Subcutaneous abdominal adipose tissue (tissue), 5 donors: ENCODE results near the gene UBE2C.
"Not testable (repeated sequence)": the region's sequence is repeated elsewhere in the genome, so short reads cannot be mapped to it uniquely, and the experiment has no call there.

Source experiments
- H3K27ac ChIP-seq: one replicate; pipeline ENCODE4 v1.7.0; 2013; ENCODE audit warnings: low read depth, mild to moderate bottlenecking, inconsistent platforms, low read length, moderate library complexity
- H3K27me3 ChIP-seq, 5 donors: one replicate each; pipeline ENCODE4 v1.7.0; 2013; ENCODE audit warnings: low read length in 5 of 5, inconsistent platforms in 1 of 5; ENCODE audit not compliant: control insufficient read depth in 5 of 5, insufficient read depth in 4 of 5
- H3K36me3 ChIP-seq, 5 donors: one replicate each; pipeline ENCODE4 v1.7.0; 2013; ENCODE audit warnings: low read length in 5 of 5; ENCODE audit not compliant: control insufficient read depth in 5 of 5, insufficient read depth in 5 of 5
- H3K4me1 ChIP-seq, 5 donors: one replicate each; pipeline ENCODE4 v1.7.0; 2013; ENCODE audit warnings: low read length in 5 of 5, mild to moderate bottlenecking in 3 of 5, moderate library complexity in 1 of 5; ENCODE audit not compliant: control insufficient read depth in 5 of 5, insufficient read depth in 5 of 5
- H3K4me3 ChIP-seq, 5 donors: one replicate each; pipeline ENCODE4 v1.7.0; 2013; ENCODE audit warnings: low read length in 5 of 5, low read depth in 1 of 5
- H3K9ac ChIP-seq, 5 donors: one replicate each; pipeline ENCODE4 v1.7.0; 2013; ENCODE audit warnings: low read length in 5 of 5, mild to moderate bottlenecking in 4 of 5, moderate library complexity in 3 of 5
- H3K9me3 ChIP-seq, 5 donors: one replicate each; pipeline ENCODE4 v1.7.0; 2013; ENCODE audit warnings: low read length in 5 of 5; ENCODE audit not compliant: control insufficient read depth in 5 of 5
- donor health status: healthy.
- donor health status: healthy.
- donor health status: healthy.
- donor health status: healthy.
- donor health status: healthy.

The UBE2C gene

GRCh38 chr20:45828589-45828988 is 16.1 kb downstream of the UBE2C start:
- Histone ChIP-seq H3K27ac (peak overlapping the region; percentile 97), H3K9ac (peak overlapping the region in 3 of 5 donors; percentile 2 to 30 (median 28)), H3K4me1 (peaks cover 7 to 56% (median 46%) of the 10 kb centered on the region in 5 donors)

GRCh38 chr20:45829673-45830106 is 17.2 kb downstream of the UBE2C start:
- peaks cover 7 to 58% (median 48%) of the 10 kb centered on the region in 5 donors for H3K4me1 ChIP-seq
- not testable (repeated sequence) for H3K27ac ChIP-seq, H3K4me3 ChIP-seq, H3K27me3 ChIP-seq, H3K36me3 ChIP-seq, H3K9me3 ChIP-seq, H3K9ac ChIP-seq

More at GRCh38 chr20:45828589-45828988, 16.1 kb downstream of the UBE2C start:
- H3K27me3 ChIP-seq: peaks cover 0 to 8% (median 6%) of the 10 kb centered on the region in 5 donors
- H3K9me3 ChIP-seq: no peaks in the 10 kb centered on the region
- no peaks in the 10 kb centered on the region for H3K36me3 ChIP-seq
- H3K4me3 ChIP-seq: peak overlapping the region in 1 of 5 donors; percentile 40

DNA sequence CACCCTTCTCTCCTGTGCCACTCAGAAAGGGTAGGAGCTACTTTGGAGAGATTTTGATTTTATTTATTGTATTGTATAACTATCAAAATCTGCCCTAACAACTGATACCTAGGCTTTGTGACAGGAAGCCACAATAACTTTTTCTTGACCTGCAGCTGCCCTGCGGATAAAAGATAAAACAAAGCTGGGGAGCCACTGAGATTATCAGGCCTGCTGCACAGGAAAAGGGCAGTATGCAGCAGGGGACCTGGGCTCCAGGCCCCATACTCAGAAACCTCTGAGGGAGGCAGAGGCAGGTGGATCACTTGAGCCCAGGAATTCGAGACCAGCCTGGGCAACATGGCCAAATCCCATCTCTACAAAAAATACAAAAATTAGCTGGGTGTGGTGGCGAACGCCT is 20.2 kb downstream of the UBE2C start:
- peaks cover 0 to 10% (median 0%) of the 10 kb centered on the region in 5 donors for H3K36me3 ChIP-seq
- H3K4me1 ChIP-seq: peaks cover 7 to 63% (median 52%) of the 10 kb centered on the region in 5 donors
- H3K9me3 ChIP-seq: no peaks in the 10 kb centered on the region
- peak overlapping the region in 2 of 5 donors; percentile 58 to 89 for H3K9ac ChIP-seq
- no peaks in the 10 kb centered on the region for H3K27me3 ChIP-seq
- H3K4me3 ChIP-seq: peak overlapping the region in 2 of 5 donors; percentile 71 to 72
- peak overlapping the region; percentile 94 for H3K27ac ChIP-seq

GRCh38 chr20:45833030-45833882 is 20.8 kb downstream of the UBE2C start, which contains the start of gene SNX21:
TSS of gene SNX21 (plus strand) at chr20:45833799. CDS start at chr20:45833920, 121 bp downstream.
- H3K9ac ChIP-seq: peak within 1 kb of the TSS; percentile 72 to 90 (median 89)
- H3K27ac ChIP-seq: peak within 1 kb of the TSS; percentile 94
- H3K4me1 ChIP-seq: peaks cover 6 to 58% (median 51%) of the 10 kb centered on the region in 5 donors
- no peaks in the 10 kb centered on the region for H3K9me3 ChIP-seq
- H3K36me3 ChIP-seq: peaks cover 0 to 10% (median 0%) of the 10 kb centered on the region in 5 donors
- H3K27me3 ChIP-seq: no peaks in the 10 kb centered on the region
- H3K4me3 ChIP-seq: peak within 1 kb of the TSS; percentile 71 to 85 (median 83)

GRCh38 chr20:45833883-45834796 is 21.7 kb downstream of the UBE2C start:
- H3K9me3 ChIP-seq: no peaks in the 10 kb centered on the region
- peaks cover 0 to 13% (median 0%) of the 10 kb centered on the region in 5 donors for H3K36me3 ChIP-seq
- H3K9ac ChIP-seq: peak overlapping the region in 4 of 5 donors; percentile 72 to 90 (median 81)
- H3K4me1 ChIP-seq: peaks cover 6 to 50% (median 45%) of the 10 kb centered on the region in 5 donors
- H3K27ac ChIP-seq: peak overlapping the region; percentile 94
- H3K4me3 ChIP-seq: peak overlapping the region; percentile 71 to 85 (median 83)
- no peaks in the 10 kb centered on the region for H3K27me3 ChIP-seq

DNA sequence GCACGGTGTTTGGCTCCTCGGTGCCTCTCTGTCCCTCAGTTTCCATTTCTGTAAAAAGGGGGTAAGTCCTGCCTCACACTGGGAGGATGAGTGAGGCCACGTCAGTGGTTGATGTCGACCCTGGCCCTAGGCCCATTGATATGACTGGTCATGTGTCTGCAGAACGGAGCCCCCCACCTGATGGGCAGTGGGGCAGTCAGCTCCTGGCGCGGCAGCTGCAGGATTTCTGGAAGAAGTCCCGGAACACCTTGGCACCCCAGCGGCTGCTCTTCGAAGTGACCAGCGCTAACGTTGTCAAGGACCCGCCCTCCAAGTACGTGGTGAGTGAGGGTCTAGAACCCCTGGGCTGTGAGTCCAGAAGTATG is 22.3 kb downstream of the UBE2C start:
- H3K4me1 ChIP-seq: peaks cover 6 to 50% (median 45%) of the 10 kb centered on the region in 5 donors
- H3K36me3 ChIP-seq: peaks cover 0 to 15% (median 2%) of the 10 kb centered on the region in 5 donors
- H3K27me3 ChIP-seq: no peaks in the 10 kb centered on the region
- peak overlapping the region; percentile 94 for H3K27ac ChIP-seq
- peak overlapping the region; percentile 63 to 90 (median 73) for H3K9ac ChIP-seq
- peak overlapping the region; percentile 71 to 85 (median 83) for H3K4me3 ChIP-seq
- no peaks in the 10 kb centered on the region for H3K9me3 ChIP-seq

DNA sequence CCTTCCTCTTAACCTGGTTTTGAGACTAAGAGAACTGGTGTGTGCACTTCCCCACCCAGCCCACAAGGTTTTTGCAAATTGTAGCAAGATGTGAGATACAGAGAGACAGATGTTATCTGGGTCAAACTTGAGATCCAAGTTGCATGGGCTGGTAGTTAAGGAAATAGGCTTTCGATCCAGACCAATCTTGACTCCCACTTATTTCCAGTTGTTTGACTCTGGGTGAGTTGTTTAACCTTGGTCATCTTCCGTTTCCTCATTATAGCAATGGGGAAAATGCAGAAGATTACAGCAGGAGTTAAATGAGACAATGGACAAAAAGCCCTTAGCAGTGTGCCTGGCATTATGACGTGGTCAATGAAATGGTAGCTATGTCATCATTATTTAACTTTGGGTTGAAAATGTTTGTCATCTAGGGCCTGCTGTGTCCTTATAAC is 22.9 kb downstream of the UBE2C start:
- Histone ChIP-seq H3K27me3 (no peaks in the 10 kb centered on the region), H3K36me3 (peaks cover 2 to 21% (median 7%) of the 10 kb centered on the region in 5 donors), H3K4me1 (peaks cover 6 to 51% (median 45%) of the 10 kb centered on the region in 5 donors), H3K9me3 (no peaks in the 10 kb centered on the region), H3K4me3 (peak overlapping the region; percentile 71 to 85 (median 83)), H3K9ac (peak overlapping the region in 4 of 5 donors; percentile 72 to 90 (median 83)), H3K27ac (peak overlapping the region; percentile 94)

DNA sequence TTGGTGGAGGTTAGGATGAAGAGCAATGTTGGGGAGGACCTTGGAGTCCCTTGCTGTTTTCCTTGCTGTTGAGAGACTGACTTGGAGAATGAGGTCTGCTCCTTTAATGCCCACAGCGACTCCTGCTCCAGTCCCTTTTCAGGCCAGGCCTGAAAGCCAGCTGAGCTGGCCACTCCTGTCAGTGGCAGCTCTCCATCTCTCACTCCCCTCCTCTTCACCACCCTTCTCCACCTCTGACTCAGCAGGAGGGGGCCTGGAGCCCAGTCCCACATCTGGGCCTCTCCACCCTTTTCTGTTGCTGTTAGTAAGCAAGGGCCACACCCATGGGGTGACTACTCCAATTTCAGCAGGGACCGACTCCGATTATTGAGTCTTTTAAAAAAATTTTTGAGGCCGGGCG is 23.4 kb downstream of the UBE2C start:
- H3K36me3 ChIP-seq: peaks cover 2 to 26% (median 11%) of the 10 kb centered on the region in 5 donors
- no peaks in the 10 kb centered on the region for H3K27me3 ChIP-seq
- peaks cover 6 to 55% (median 45%) of the 10 kb centered on the region in 5 donors for H3K4me1 ChIP-seq
- H3K4me3 ChIP-seq: peak overlapping the region; percentile 71 to 85 (median 83)
- H3K9ac ChIP-seq: peak overlapping the region in 4 of 5 donors; percentile 12 to 90 (median 83)
- peak overlapping the region; percentile 94 for H3K27ac ChIP-seq
- no peaks in the 10 kb centered on the region for H3K9me3 ChIP-seq

GRCh38 chr20:45836841-45837240 is 24.4 kb downstream of the UBE2C start:
- no peaks in the 10 kb centered on the region for H3K27me3 ChIP-seq
- peak overlapping the region in 3 of 5 donors; percentile 7 to 51 (median 32) for H3K9ac ChIP-seq
- peak overlapping the region; percentile 0 to 49 (median 34) for H3K4me3 ChIP-seq
- H3K36me3 ChIP-seq: peaks cover 2 to 36% (median 21%) of the 10 kb centered on the region in 5 donors
- H3K4me1 ChIP-seq: peaks cover 6 to 65% (median 47%) of the 10 kb centered on the region in 5 donors
- H3K27ac ChIP-seq: peak overlapping the region; percentile 94
- no peaks in the 10 kb centered on the region for H3K9me3 ChIP-seq
